Activated T-cell treated with anti-CD3 and anti-CD28 coated beads, Interleukin-2, amount 50 U/mL, for 24 hours (primary cell): Measurements from ENCODE around the gene MINDY4.
"Not testable (repeated sequence)": the region's sequence is repeated elsewhere in the genome, so short reads cannot be mapped to it uniquely, and the experiment has no call there.

Experiments
- DNase-seq: peaks from one replicate; pipeline ENCODE4 v3.0.0-alpha.2; 2020
- H3K27ac Mint-ChIP-seq: 2 replicates; pipeline ENCODE4 v1.8.0; 2020; ENCODE audit warnings: mild to moderate bottlenecking, mixed read lengths
- H3K27me3 Mint-ChIP-seq: 2 replicates; pipeline ENCODE4 v1.8.0; 2020; ENCODE audit warnings: mixed read lengths
- H3K36me3 Mint-ChIP-seq: 2 replicates; pipeline ENCODE4 v1.8.0; 2020; ENCODE audit warnings: low read depth, mixed read lengths
- H3K4me1 Mint-ChIP-seq: 2 replicates; pipeline ENCODE4 v1.8.0; 2020; ENCODE audit warnings: low read depth, mixed read lengths
- H3K4me3 Mint-ChIP-seq: 2 replicates; pipeline ENCODE4 v1.8.0; 2020; ENCODE audit warnings: mild to moderate bottlenecking, moderate library complexity, mixed read lengths
- H3K9me3 Mint-ChIP-seq: 2 replicates; pipeline ENCODE4 v1.8.0; 2020; ENCODE audit warnings: mixed read lengths

The MINDY4 gene

GRCh38 chr7:30797176-30798040, 26.2 kb downstream of the MINDY4 start:
- Mint-ChIP-seq H3K9me3 (no peaks in the 10 kb centered on the region), H3K36me3 (no peaks in the 10 kb centered on the region), H3K4me1 (peaks cover 17% of the 10 kb centered on the region), H3K27me3 (no peaks in the 10 kb centered on the region), H3K27ac (peak overlapping the region; percentile 6), H3K4me3 (no peak overlapping the region)
- no peak for DNase-seq

GRCh38 chr7:30799206-30799975, 28.2 kb downstream of the MINDY4 start:
- Mint-ChIP-seq H3K4me1 (peaks cover 17% of the 10 kb centered on the region), H3K27me3 (no peaks in the 10 kb centered on the region), H3K27ac (no peak overlapping the region), H3K4me3 (no peak overlapping the region), H3K36me3 (no peaks in the 10 kb centered on the region), H3K9me3 (no peaks in the 10 kb centered on the region)
- no peak for DNase-seq

GRCh38 chr7:30799976-30800661, 28.9 kb downstream of the MINDY4 start:
- no peak for DNase-seq
- H3K36me3 Mint-ChIP-seq = no peaks in the 10 kb centered on the region
- peaks cover 17% of the 10 kb centered on the region for H3K4me1 Mint-ChIP-seq
- no peak overlapping the region for H3K4me3 Mint-ChIP-seq
- H3K9me3 Mint-ChIP-seq = no peaks in the 10 kb centered on the region
- no peak overlapping the region for H3K27ac Mint-ChIP-seq
- no peaks in the 10 kb centered on the region for H3K27me3 Mint-ChIP-seq

GRCh38 chr7:30800785-30801252, 29.6 kb downstream of the MINDY4 start:
- H3K9me3 Mint-ChIP-seq = no peaks in the 10 kb centered on the region
- H3K27me3 Mint-ChIP-seq = no peaks in the 10 kb centered on the region
- no peak for DNase-seq
- H3K4me3 Mint-ChIP-seq = no peak overlapping the region
- H3K36me3 Mint-ChIP-seq = no peaks in the 10 kb centered on the region
- no peak overlapping the region for H3K27ac Mint-ChIP-seq
- peaks cover 15% of the 10 kb centered on the region for H3K4me1 Mint-ChIP-seq

GRCh38 chr7:30802812-30803211, 31.6 kb downstream of the MINDY4 start:
- Mint-ChIP-seq H3K27ac (no peak overlapping the region), H3K9me3 (no peaks in the 10 kb centered on the region), H3K36me3 (no peaks in the 10 kb centered on the region), H3K4me3 (no peak overlapping the region), H3K27me3 (no peaks in the 10 kb centered on the region), H3K4me1 (no peaks in the 10 kb centered on the region)
- no peak for DNase-seq

GRCh38 chr7:30804078-30804661, 33.0 kb downstream of the MINDY4 start:
- no peaks in the 10 kb centered on the region for H3K27me3 Mint-ChIP-seq
- H3K4me3 Mint-ChIP-seq = no peak overlapping the region
- no peaks in the 10 kb centered on the region for H3K36me3 Mint-ChIP-seq
- H3K4me1 Mint-ChIP-seq = no peaks in the 10 kb centered on the region
- H3K27ac Mint-ChIP-seq = no peak overlapping the region
- DNase-seq = no peak
- H3K9me3 Mint-ChIP-seq = no peaks in the 10 kb centered on the region

- H3K27ac Mint-ChIP-seq = no peak overlapping the region
- H3K4me1 Mint-ChIP-seq = no peaks in the 10 kb centered on the region
- no peak for DNase-seq
- no peaks in the 10 kb centered on the region for H3K27me3 Mint-ChIP-seq
- H3K9me3 Mint-ChIP-seq = no peaks in the 10 kb centered on the region
- H3K4me3 Mint-ChIP-seq = no peak overlapping the region
- H3K36me3 Mint-ChIP-seq = no peaks in the 10 kb centered on the region
Measured at GRCh38 chr7:30805081-30805691, 34.0 kb downstream of the MINDY4 start.

GRCh38 chr7:30805931-30806330, 34.7 kb downstream of the MINDY4 start:
- no peaks in the 10 kb centered on the region for H3K9me3 Mint-ChIP-seq
- H3K36me3 Mint-ChIP-seq = no peaks in the 10 kb centered on the region
- DNase-seq = no peak
- H3K4me3 Mint-ChIP-seq = no peak overlapping the region
- no peaks in the 10 kb centered on the region for H3K27me3 Mint-ChIP-seq
- no peak overlapping the region for H3K27ac Mint-ChIP-seq
- H3K4me1 Mint-ChIP-seq = no peaks in the 10 kb centered on the region

GRCh38 chr7:30807477-30807876, 36.3 kb downstream of the MINDY4 start:
- H3K4me1 Mint-ChIP-seq, H3K27ac Mint-ChIP-seq, DNase-seq, H3K27me3 Mint-ChIP-seq, H3K36me3 Mint-ChIP-seq, H3K4me3 Mint-ChIP-seq, H3K9me3 Mint-ChIP-seq: not testable (repeated sequence)

- not testable (repeated sequence) for H3K4me3 Mint-ChIP-seq, H3K9me3 Mint-ChIP-seq, DNase-seq, H3K27ac Mint-ChIP-seq, H3K4me1 Mint-ChIP-seq, H3K36me3 Mint-ChIP-seq, H3K27me3 Mint-ChIP-seq
Measured at GRCh38 chr7:30807941-30808340, 36.7 kb downstream of the MINDY4 start.

GRCh38 chr7:30810986-30811385, 39.8 kb downstream of the MINDY4 start:
- no peak overlapping the region for H3K27ac Mint-ChIP-seq

GRCh38 chr7:30812676-30813075, 41.5 kb downstream of the MINDY4 start:
- Mint-ChIP-seq H3K27ac (no peak overlapping the region), H3K9me3 (no peaks in the 10 kb centered on the region), H3K4me1 (no peaks in the 10 kb centered on the region), H3K27me3 (no peaks in the 10 kb centered on the region), H3K36me3 (no peaks in the 10 kb centered on the region), H3K4me3 (no peak overlapping the region)
- DNase-seq = no peak

More at GRCh38 chr7:30810986-30811385, 39.8 kb downstream of the MINDY4 start:
- H3K4me3 Mint-ChIP-seq = no peak overlapping the region
- H3K27me3 Mint-ChIP-seq = no peaks in the 10 kb centered on the region
- DNase-seq = no peak
- H3K9me3 Mint-ChIP-seq = no peaks in the 10 kb centered on the region
- no peaks in the 10 kb centered on the region for H3K4me1 Mint-ChIP-seq
- no peaks in the 10 kb centered on the region for H3K36me3 Mint-ChIP-seq

- H3K4me1 Mint-ChIP-seq = no peaks in the 10 kb centered on the region
- H3K36me3 Mint-ChIP-seq = no peaks in the 10 kb centered on the region
- H3K9me3 Mint-ChIP-seq = no peaks in the 10 kb centered on the region
- H3K4me3 Mint-ChIP-seq = no peak overlapping the region
- H3K27ac Mint-ChIP-seq = no peak overlapping the region
- DNase-seq = no peak
- no peaks in the 10 kb centered on the region for H3K27me3 Mint-ChIP-seq
Measured at GRCh38 chr7:30813466-30813865, 42.2 kb downstream of the MINDY4 start.
